Naive B cell (primary cell): Measurements from ENCODE around the gene ZNF358. TPM values are rescaled to one million over a fixed set of nuclear protein-coding genes. Genes with fewer than 3 reads are reported as not detected.

Experiments
- ATAC-seq, 2 donors: fragments of 150-1000 bp; cut with Tn5 transposase; 2 replicates each; pipeline ENCODE4 v1.10.0; 2021; ENCODE audit warnings: low read depth in 2 of 2, mild to moderate bottlenecking in 2 of 2, moderate library complexity in 2 of 2
- DNase-seq: peaks from one replicate; pipeline ENCODE4 v3.0.0; 2022
- H3K27ac Mint-ChIP-seq, 6 donors: one replicate each; pipeline ENCODE4 v1.8.0; 2020 to 2022; ENCODE audit warnings: mild to moderate bottlenecking in 6 of 6, mixed read lengths in 6 of 6, moderate library complexity in 5 of 6, inconsistent platforms in 2 of 6
- H3K27me3 Mint-ChIP-seq, 3 donors: one replicate each; pipeline ENCODE4 v1.8.0; 2021 to 2022; ENCODE audit warnings: mixed read lengths in 3 of 3, mild to moderate bottlenecking in 1 of 3
- H3K36me3 Mint-ChIP-seq, 2 donors: one replicate each; pipeline ENCODE4 v1.8.0; 2020 to 2022; ENCODE audit warnings: mixed read lengths in 2 of 2, inconsistent platforms in 1 of 2, mild to moderate bottlenecking in 1 of 2
- H3K4me1 Mint-ChIP-seq, 3 donors: one replicate each; pipeline ENCODE4 v1.8.0; 2020 to 2022; ENCODE audit warnings: mixed read lengths in 3 of 3, inconsistent platforms in 1 of 3, mild to moderate bottlenecking in 1 of 3, moderate library complexity in 1 of 3
- H3K4me3 Mint-ChIP-seq, 8 donors: one replicate each; pipeline ENCODE4 v1.8.0; 2020 to 2022; ENCODE audit warnings: mild to moderate bottlenecking in 8 of 8, mixed read lengths in 8 of 8, moderate library complexity in 8 of 8, inconsistent platforms in 2 of 8
- H3K9me3 Mint-ChIP-seq, 7 donors: one replicate each; pipeline ENCODE4 v1.8.0; 2020 to 2022; ENCODE audit warnings: mixed read lengths in 7 of 7, mild to moderate bottlenecking in 5 of 7, inconsistent platforms in 2 of 7, moderate library complexity in 1 of 7
- polyA plus RNA-seq, 6 donors: library from polyadenylated mRNA; unstranded; fragments of 300-500 nt; fragmentation: Illumina TruSeq; gene quantifications; one replicate each; pipeline ENCODE4 v1.2.3, GENCODE V29; 2021; ENCODE audit warnings: low read depth in 6 of 6

Gene ZNF358
- polyA plus RNA-seq, 6 donors from 2014 or later = 0.94 to 3.5 (median 1.6) TPM

GRCh38 chr19:7500811-7501450 lies 15.0 kb upstream of the ZNF358 start:
- DNase-seq = no peak
- no peaks in the 10 kb centered on the region for H3K36me3 Mint-ChIP-seq
- peak; percentile 8 to 24 for ATAC-seq
- H3K9me3 Mint-ChIP-seq = no peaks in the 10 kb centered on the region
- peak overlapping the region in 4 of 8 donors; percentile 42 to 54 (median 51) for H3K4me3 Mint-ChIP-seq
- H3K27ac Mint-ChIP-seq = peak overlapping the region in 1 of 6 donors; percentile 63
- peaks cover 34 to 68% (median 60%) of the 10 kb centered on the region in 3 donors for H3K27me3 Mint-ChIP-seq
- H3K4me1 Mint-ChIP-seq = peaks cover 5 to 17% (median 14%) of the 10 kb centered on the region in 3 donors

GRCh38 chr19:7502552-7502951 lies 13.4 kb upstream of the ZNF358 start:
- DNase-seq (no peak), ATAC-seq (no peak)
- Mint-ChIP-seq H3K36me3 (peaks cover 0 to 9% of the 10 kb centered on the region in 2 donors), H3K9me3 (peaks cover 0 to 4% (median 0%) of the 10 kb centered on the region in 7 donors), H3K27ac (no peak overlapping the region), H3K4me1 (peaks cover 13 to 23% (median 23%) of the 10 kb centered on the region in 3 donors), H3K4me3 (no peak overlapping the region), H3K27me3 (peaks cover 24 to 71% (median 62%) of the 10 kb centered on the region in 3 donors)

GRCh38 chr19:7504684-7505083 lies 11.2 kb upstream of the ZNF358 start:
- H3K27ac Mint-ChIP-seq = peak overlapping the region in 1 of 6 donors; percentile 38
- no peak overlapping the region for H3K4me3 Mint-ChIP-seq
- peaks cover 0 to 9% of the 10 kb centered on the region in 2 donors for H3K36me3 Mint-ChIP-seq
- H3K4me1 Mint-ChIP-seq = peaks cover 13 to 23% (median 21%) of the 10 kb centered on the region in 3 donors
- DNase-seq (no peak), ATAC-seq (no peak)
- H3K9me3 Mint-ChIP-seq = peaks cover 0 to 10% (median 2%) of the 10 kb centered on the region in 7 donors
- peaks cover 23 to 74% (median 58%) of the 10 kb centered on the region in 3 donors for H3K27me3 Mint-ChIP-seq

GRCh38 chr19:7505288-7505681 lies 10.6 kb upstream of the ZNF358 start:
- Mint-ChIP-seq H3K4me3 (peak overlapping the region in 3 of 8 donors; percentile 23 to 78 (median 58)), H3K27ac (peak overlapping the region in 1 of 6 donors; percentile 5), H3K36me3 (peaks cover 0 to 9% of the 10 kb centered on the region in 2 donors), H3K4me1 (peaks cover 13 to 23% (median 18%) of the 10 kb centered on the region in 3 donors), H3K9me3 (peaks cover 0 to 10% (median 2%) of the 10 kb centered on the region in 7 donors), H3K27me3 (peaks cover 22 to 75% (median 59%) of the 10 kb centered on the region in 3 donors)
- ATAC-seq (peak in 1 of 2 donors; percentile 22), DNase-seq (no peak)

GRCh38 chr19:7505682-7506384 lies 10.1 kb upstream of the ZNF358 start:
- peaks cover 13 to 23% (median 18%) of the 10 kb centered on the region in 3 donors for H3K4me1 Mint-ChIP-seq
- peaks cover 0 to 9% of the 10 kb centered on the region in 2 donors for H3K36me3 Mint-ChIP-seq
- DNase-seq (no peak), ATAC-seq (peak; percentile 21 to 36)
- H3K27me3 Mint-ChIP-seq = peaks cover 23 to 75% (median 59%) of the 10 kb centered on the region in 3 donors
- peaks cover 0 to 10% (median 2%) of the 10 kb centered on the region in 7 donors for H3K9me3 Mint-ChIP-seq
- peak overlapping the region in 2 of 6 donors; percentile 5 to 68 for H3K27ac Mint-ChIP-seq
- H3K4me3 Mint-ChIP-seq = peak overlapping the region in 5 of 8 donors; percentile 23 to 80 (median 51)

GRCh38 chr19:7506385-7507328 lies 9.2 kb upstream of the ZNF358 start:
- DNase-seq (no peak), ATAC-seq (peak; percentile 56 to 57)
- Mint-ChIP-seq H3K27ac (peak overlapping the region in 3 of 6 donors; percentile 26 to 68 (median 50)), H3K4me3 (peak overlapping the region in 2 of 8 donors; percentile 51 to 80), H3K4me1 (peaks cover 13 to 19% (median 15%) of the 10 kb centered on the region in 3 donors), H3K27me3 (peaks cover 20 to 74% (median 53%) of the 10 kb centered on the region in 3 donors), H3K36me3 (peaks cover 0 to 9% of the 10 kb centered on the region in 2 donors), H3K9me3 (peaks cover 0 to 10% (median 2%) of the 10 kb centered on the region in 7 donors)

GRCh38 chr19:7507884-7508283 lies 8.0 kb upstream of the ZNF358 start:
- peaks cover 19 to 62% (median 49%) of the 10 kb centered on the region in 3 donors for H3K27me3 Mint-ChIP-seq
- ATAC-seq = peak in 1 of 2 donors; percentile 46
- peaks cover 0 to 9% of the 10 kb centered on the region in 2 donors for H3K36me3 Mint-ChIP-seq

GRCh38 chr19:7509625-7510024 lies 6.3 kb upstream of the ZNF358 start:
- Mint-ChIP-seq H3K4me3 (no peak overlapping the region), H3K4me1 (peaks cover 13 to 19% (median 15%) of the 10 kb centered on the region in 3 donors), H3K36me3 (peaks cover 0 to 9% of the 10 kb centered on the region in 2 donors), H3K9me3 (peaks cover 0 to 10% (median 2%) of the 10 kb centered on the region in 7 donors), H3K27me3 (peaks cover 19 to 49% (median 40%) of the 10 kb centered on the region in 3 donors), H3K27ac (peak overlapping the region in 2 of 6 donors; percentile 32 to 84)
- DNase-seq (no peak), ATAC-seq (no peak)

More at GRCh38 chr19:7507884-7508283, 8.0 kb upstream of the ZNF358 start:
- H3K27ac Mint-ChIP-seq = peak overlapping the region in 1 of 6 donors; percentile 59
- no peak overlapping the region for H3K4me3 Mint-ChIP-seq
- no peak for DNase-seq
- H3K4me1 Mint-ChIP-seq = peaks cover 13 to 19% (median 15%) of the 10 kb centered on the region in 3 donors
- peaks cover 0 to 10% (median 2%) of the 10 kb centered on the region in 7 donors for H3K9me3 Mint-ChIP-seq

- peaks cover 0 to 8% (median 0%) of the 10 kb centered on the region in 7 donors for H3K9me3 Mint-ChIP-seq
- H3K4me1 Mint-ChIP-seq = peaks cover 14 to 18% (median 16%) of the 10 kb centered on the region in 3 donors
- peaks cover 11 to 24% (median 19%) of the 10 kb centered on the region in 3 donors for H3K27me3 Mint-ChIP-seq
Measured at GRCh38 chr19:7512400-7512851, 3.5 kb upstream of the ZNF358 start.

GRCh38 chr19:7513809-7514642 lies 1.9 kb upstream of the ZNF358 start:
- peak overlapping the region in 1 of 6 donors; percentile 3 for H3K27ac Mint-ChIP-seq
- no peaks in the 10 kb centered on the region for H3K36me3 Mint-ChIP-seq
- DNase-seq = no peak
- H3K9me3 Mint-ChIP-seq = peaks cover 0 to 6% (median 0%) of the 10 kb centered on the region in 7 donors
- no peak for ATAC-seq
- H3K4me3 Mint-ChIP-seq = peak overlapping the region in 7 of 8 donors; percentile 57 to 97 (median 79)
- peaks cover 8 to 12% (median 8%) of the 10 kb centered on the region in 3 donors for H3K27me3 Mint-ChIP-seq
- H3K4me1 Mint-ChIP-seq = peaks cover 16 to 22% (median 21%) of the 10 kb centered on the region in 3 donors

More at GRCh38 chr19:7512400-7512851, 3.5 kb upstream of the ZNF358 start:
- H3K4me3 Mint-ChIP-seq = no peak overlapping the region
- ATAC-seq (no peak), DNase-seq (no peak)
- no peak overlapping the region for H3K27ac Mint-ChIP-seq
- no peaks in the 10 kb centered on the region for H3K36me3 Mint-ChIP-seq

GRCh38 chr19:7515110-7515644 lies 726 bp upstream of the ZNF358 start:
- ATAC-seq (no peak), DNase-seq (no peak)
- Mint-ChIP-seq H3K36me3 (no peaks in the 10 kb centered on the region), H3K9me3 (no peaks in the 10 kb centered on the region), H3K4me1 (peaks cover 16 to 22% (median 21%) of the 10 kb centered on the region in 3 donors), H3K4me3 (peak overlapping the region; percentile 68 to 97 (median 88)), H3K27ac (peak overlapping the region in 5 of 6 donors; percentile 2 to 79 (median 64)), H3K27me3 (peaks cover 0 to 6% (median 6%) of the 10 kb centered on the region in 3 donors)
